MCF 10A (cell line): ENCODE measurements around the gene TTC16. TPM values are rescaled to one million over a fixed set of nuclear protein-coding genes. Genes with fewer than 3 reads are reported as not detected.
A peak's percentile ranks its signal among the peaks of the same experiment; 100 is the strongest.

Experiments used
- Bru-seq: library from RNA; stranded (reverse); fragments of 400-500 nt; gene quantifications from one replicate; lab custom pipeline; 2021; lab: Mats Ljungman, UMichigan
- BruChase-seq, 2 experiments: library from RNA; stranded (reverse); fragments of 400-500 nt; gene quantifications; one replicate each; lab custom pipeline; 2021; lab: Mats Ljungman, UMichigan
- BruUV-seq: library from RNA; stranded (reverse); fragments of 400-500 nt; replicated peaks from 2 replicates; lab custom pipeline; 2021; lab: Mats Ljungman, UMichigan
- CTCF ChIA-PET: fragments of 300-600 bp; sonication (Branson Sonifier 250); formaldehyde crosslinking; extraction: SDS; loops from one replicate; lab custom pipeline; 2021; ENCODE audit warnings: antibody characterized with exemption, inconsistent platforms; lab: Yijun Ruan, JAX
- POLR2A ChIA-PET: fragments of 300-600, 350-650 bp; sonication (Branson Sonifier 250); formaldehyde crosslinking; extraction: SDS; loops from one replicate; lab custom pipeline; 2020; ENCODE audit warnings: antibody characterized with exemption, inconsistent platforms; lab: Yijun Ruan, JAX
- DNase-seq: peaks from one replicate; pipeline ENCODE4 v3.0.0-alpha.2; 2018; ENCODE audit not compliant: unreplicated experiment
- H3K27ac Mint-ChIP-seq: one replicate; pipeline ENCODE4 v1.8.0; 2022; ENCODE audit warnings: mild to moderate bottlenecking, low read depth, mixed read lengths; ENCODE audit not compliant: unreplicated experiment
- H3K27me3 Mint-ChIP-seq: one replicate; pipeline ENCODE4 v1.8.0; 2022; ENCODE audit warnings: mixed read lengths; ENCODE audit not compliant: insufficient read depth, unreplicated experiment
- H3K36me3 Mint-ChIP-seq: one replicate; pipeline ENCODE4 v1.8.0; 2022; ENCODE audit warnings: mild to moderate bottlenecking, moderate library complexity, mixed read lengths; ENCODE audit not compliant: insufficient read depth, unreplicated experiment
- H3K4me1 Mint-ChIP-seq: one replicate; pipeline ENCODE4 v1.8.0; 2022; ENCODE audit warnings: mixed read lengths; ENCODE audit not compliant: insufficient read depth, unreplicated experiment
- H3K4me3 Mint-ChIP-seq: one replicate; pipeline ENCODE4 v1.8.0; 2022; ENCODE audit warnings: mild to moderate bottlenecking, moderate library complexity, mixed read lengths; ENCODE audit not compliant: unreplicated experiment
- H3K9me3 Mint-ChIP-seq: one replicate; pipeline ENCODE4 v1.8.0; 2022; ENCODE audit warnings: mixed read lengths; ENCODE audit not compliant: unreplicated experiment
- intact Hi-C: fragments of 100-400 bp; cut with micrococcal nuclease; formaldehyde crosslinking; loops from 2 replicates; pipeline ENCODE4 v1.14.1; 2022
- long read RNA-seq: library from polyadenylated mRNA; stranded (forward); transcript quantifications from one replicate; pipeline ENCODE4 v2.0.0, GENCODE V29; 2022
- total RNA-seq: library from RNA; stranded (reverse); gene quantifications from 2 replicates; pipeline ENCODE4 v1.2.3, GENCODE V29; 2022
- TF ChIP-seq, protein P1 (sequence below): fragments of 200-600 bp; IDR thresholded peaks from one replicate; pipeline ENCODE4 v1.8.0; 2022; ENCODE audit warnings: antibody characterized with exemption, mild to moderate bottlenecking; ENCODE audit not compliant: unreplicated experiment

TTC16 gene, protein sequence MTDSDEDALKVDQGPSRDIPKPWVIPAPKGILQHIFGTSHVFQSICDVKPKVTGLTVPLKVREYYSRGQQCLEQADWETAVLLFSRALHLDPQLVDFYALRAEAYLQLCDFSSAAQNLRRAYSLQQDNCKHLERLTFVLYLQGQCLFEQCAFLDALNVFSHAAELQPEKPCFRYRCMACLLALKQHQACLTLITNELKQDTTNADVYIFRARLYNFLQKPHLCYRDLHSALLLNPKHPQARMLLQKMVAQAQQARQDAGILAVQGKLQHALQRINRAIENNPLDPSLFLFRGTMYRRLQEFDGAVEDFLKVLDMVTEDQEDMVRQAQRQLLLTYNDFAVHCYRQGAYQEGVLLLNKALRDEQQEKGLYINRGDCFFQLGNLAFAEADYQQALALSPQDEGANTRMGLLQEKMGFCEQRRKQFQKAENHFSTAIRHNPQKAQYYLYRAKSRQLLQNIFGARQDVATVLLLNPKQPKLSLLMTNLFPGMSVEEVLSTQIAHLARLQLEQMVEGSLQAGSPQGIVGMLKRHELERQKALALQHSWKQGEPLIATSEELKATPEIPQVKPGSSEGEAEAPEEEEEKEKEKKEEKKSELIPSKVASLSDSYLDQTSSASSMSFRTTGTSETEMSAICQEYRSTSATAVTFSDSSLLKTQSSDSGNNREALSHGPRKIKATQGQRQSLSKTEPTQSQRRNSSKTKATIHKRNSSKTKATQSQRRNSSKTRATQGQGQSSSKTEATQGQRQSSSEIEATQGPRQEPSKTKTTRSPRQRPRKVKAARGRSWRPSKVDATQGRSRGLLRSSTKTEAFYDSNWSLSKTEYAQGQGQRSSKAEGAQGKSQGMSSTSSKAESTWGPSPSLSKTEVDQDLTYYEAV
- total RNA-seq (0.19 and 0.32 TPM in 2 replicates), Bru-seq, nascent RNA (percentile 16 among the genes with signal in this experiment), BruChase-seq, experiment 1, labeled RNA remaining after a 6-hour chase (percentile 13 among the genes with signal in this experiment), BruChase-seq, experiment 2, labeled RNA remaining after a 2-hour chase (percentile 14 among the genes with signal in this experiment)
- long read RNA-seq, partial matches to known transcripts, result 0 of 1 reads
- long read RNA-seq, other reads (novel, unspliced or antisense), result 1 of 1 reads

DNA sequence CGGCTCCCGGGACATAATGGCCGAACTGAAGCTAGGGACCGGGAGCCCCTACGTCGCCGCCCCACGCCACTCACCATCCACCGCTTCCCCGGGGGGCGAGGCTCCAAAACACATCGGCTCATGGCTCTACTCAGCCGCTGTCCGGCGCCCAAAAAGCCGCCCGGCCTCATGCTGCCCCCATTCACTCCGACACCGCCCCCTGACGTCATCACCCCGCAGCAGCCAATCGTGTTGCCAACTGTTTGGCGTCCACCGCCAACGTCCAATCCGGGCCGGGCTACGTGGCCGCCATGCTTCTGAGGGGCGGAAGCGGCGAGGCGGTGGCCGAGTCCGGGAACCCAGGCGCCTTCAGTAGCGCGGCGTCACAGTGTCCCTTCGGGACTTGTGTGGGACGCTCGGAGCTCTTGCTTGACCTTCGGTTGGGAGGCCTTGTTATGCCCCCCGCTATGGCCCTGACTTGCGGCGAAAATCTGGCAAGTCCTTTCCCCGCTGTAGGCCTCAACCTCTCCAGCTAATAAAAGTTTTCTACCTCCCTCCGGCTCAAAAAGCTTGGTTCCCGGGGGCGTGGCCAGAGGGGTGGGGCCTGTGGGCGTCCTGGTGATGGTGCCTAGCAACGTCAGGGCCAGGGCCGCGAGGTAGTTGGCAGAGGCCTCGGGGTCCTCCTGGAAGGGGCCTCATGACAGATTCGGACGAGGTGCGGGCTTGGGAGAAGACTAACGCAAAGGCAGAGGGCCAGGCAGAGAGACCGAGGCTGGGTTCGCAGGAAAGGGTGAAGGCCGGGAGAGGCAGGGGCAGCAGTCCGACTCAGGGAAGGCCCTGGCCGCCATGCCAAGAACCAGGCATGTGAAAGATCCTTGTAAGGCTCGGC is at the start of gene TTC16, which contains the start of gene PTRH1:
Gene TTC16 (plus strand): TSS at position 610 of the 868 bp plus-strand sequence. CDS start 67 bp downstream, at position 677.
Gene PTRH1 (minus strand): TSS at position 194 of the 868 bp plus-strand sequence. CDS start 24 bp downstream, at position 170.
- Mint-ChIP-seq H3K36me3 (no peaks in the 10 kb centered on the region), H3K27me3 (no peaks in the 10 kb centered on the region), H3K9me3 (no peaks in the 10 kb centered on the region), H3K4me1 (peaks cover 13% of the 10 kb centered on the region), H3K27ac (peak within 1 kb of the TSS; percentile 81), H3K4me3 (peak within 1 kb of the TSS; percentile 79)
- ChIA-PET POLR2A (interaction anchor here (0.6 to 2.9 kb wide), 21 partner anchors 9 to 565 kb away, joined by 3 to 14 read pairs (median 3); partner anchors contain the start of genes CDK9, CFAP157, FPGS and ST6GALNAC4), CTCF (interaction anchor here (0.6 to 1.7 kb wide), 6 partner anchors 19 to 206 kb away, joined by 3 to 10 read pairs (median 4); partner anchors contain the start of gene TOR2A)
- TF ChIP-seq, protein P1, sequence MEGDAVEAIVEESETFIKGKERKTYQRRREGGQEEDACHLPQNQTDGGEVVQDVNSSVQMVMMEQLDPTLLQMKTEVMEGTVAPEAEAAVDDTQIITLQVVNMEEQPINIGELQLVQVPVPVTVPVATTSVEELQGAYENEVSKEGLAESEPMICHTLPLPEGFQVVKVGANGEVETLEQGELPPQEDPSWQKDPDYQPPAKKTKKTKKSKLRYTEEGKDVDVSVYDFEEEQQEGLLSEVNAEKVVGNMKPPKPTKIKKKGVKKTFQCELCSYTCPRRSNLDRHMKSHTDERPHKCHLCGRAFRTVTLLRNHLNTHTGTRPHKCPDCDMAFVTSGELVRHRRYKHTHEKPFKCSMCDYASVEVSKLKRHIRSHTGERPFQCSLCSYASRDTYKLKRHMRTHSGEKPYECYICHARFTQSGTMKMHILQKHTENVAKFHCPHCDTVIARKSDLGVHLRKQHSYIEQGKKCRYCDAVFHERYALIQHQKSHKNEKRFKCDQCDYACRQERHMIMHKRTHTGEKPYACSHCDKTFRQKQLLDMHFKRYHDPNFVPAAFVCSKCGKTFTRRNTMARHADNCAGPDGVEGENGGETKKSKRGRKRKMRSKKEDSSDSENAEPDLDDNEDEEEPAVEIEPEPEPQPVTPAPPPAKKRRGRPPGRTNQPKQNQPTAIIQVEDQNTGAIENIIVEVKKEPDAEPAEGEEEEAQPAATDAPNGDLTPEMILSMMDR, result no peak
- peak; percentile 95 for DNase-seq
- intact Hi-C loops, result no loop called here
- no TSS peak for BruUV-seq

DNA sequence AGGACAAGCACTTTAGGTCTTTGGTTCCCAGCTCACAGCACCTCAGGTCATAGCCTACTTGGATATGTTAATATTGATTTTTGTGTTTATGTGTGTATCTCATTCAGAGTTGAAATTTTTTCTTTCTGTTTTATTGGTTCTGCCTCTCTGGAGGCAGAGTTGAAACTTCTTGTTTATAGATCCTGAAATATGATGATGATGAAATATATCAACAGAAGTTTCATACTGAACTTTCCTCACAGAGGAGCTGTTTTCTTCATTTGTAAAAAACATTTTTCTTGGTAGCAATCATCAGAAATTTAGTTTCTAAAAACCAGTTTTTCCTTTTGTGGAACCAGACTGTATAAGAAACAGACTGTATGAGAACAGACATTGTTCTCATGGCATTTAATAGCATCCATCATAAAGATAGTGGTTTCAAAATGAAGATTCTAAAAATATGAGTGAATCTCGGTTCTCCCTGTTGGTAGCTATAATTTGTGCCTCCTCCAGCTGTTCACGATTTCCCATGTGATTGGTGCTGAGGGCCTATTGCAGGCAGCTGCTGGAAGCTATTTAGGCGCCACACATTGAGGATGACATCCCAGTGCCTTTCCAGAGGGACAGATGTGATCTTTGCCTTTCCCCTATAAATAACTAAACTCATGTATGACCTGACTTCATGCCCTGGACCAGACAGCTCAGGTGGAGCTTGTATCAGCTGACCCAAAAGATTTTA is 48.6 kb upstream of the TTC16 start:
- no TSS peak for BruUV-seq
- no peaks in the 10 kb centered on the region for H3K4me1 Mint-ChIP-seq
- H3K4me3 Mint-ChIP-seq, result no peak overlapping the region
- H3K27ac Mint-ChIP-seq, result no peak overlapping the region
- CTCF ChIA-PET, result no interaction called here
- H3K36me3 Mint-ChIP-seq, result peaks cover 33% of the 10 kb centered on the region
- TF ChIP-seq, protein P1, result no peak
- no peaks in the 10 kb centered on the region for H3K27me3 Mint-ChIP-seq
- POLR2A ChIA-PET, result interaction anchor here (1.0 kb wide), 1 partner anchor 9 kb away, joined by 4 read pairs; no protein-coding TSS in a partner anchor
- no peaks in the 10 kb centered on the region for H3K9me3 Mint-ChIP-seq
- no peak for DNase-seq
- intact Hi-C loops, result no loop called here

DNA sequence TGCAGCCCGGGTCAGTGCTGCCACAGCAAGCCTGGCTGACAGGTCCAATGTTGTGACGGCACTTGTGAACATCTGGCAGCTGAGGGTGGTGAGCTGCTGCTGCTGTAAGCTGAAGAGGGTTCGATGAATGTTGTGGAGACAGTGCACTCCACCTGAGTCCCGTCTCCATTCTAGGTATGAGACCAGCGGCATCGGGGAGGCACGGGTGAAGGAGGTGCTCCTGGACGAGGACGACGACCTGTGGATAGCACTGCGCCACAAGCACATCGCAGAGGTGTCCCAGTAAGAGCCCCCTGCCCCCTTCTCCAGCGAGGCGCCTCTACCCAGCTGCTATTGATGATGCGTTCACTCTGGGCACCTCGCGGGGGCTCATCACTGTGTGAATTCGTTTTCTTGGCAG is 48.0 kb upstream of the TTC16 start:
- no peaks in the 10 kb centered on the region for H3K9me3 Mint-ChIP-seq
- no peak for DNase-seq
- no peak overlapping the region for H3K4me3 Mint-ChIP-seq
- TF ChIP-seq, protein P1, result no peak
- H3K4me1 Mint-ChIP-seq, result no peaks in the 10 kb centered on the region
- POLR2A ChIA-PET, result interaction anchor here (0.6 to 1.0 kb wide), 2 partner anchors 9 to 55 kb away, joined by 3 to 4 read pairs; no protein-coding TSS in a partner anchor
- no TSS peak for BruUV-seq
- H3K27me3 Mint-ChIP-seq, result no peaks in the 10 kb centered on the region
- peaks cover 37% of the 10 kb centered on the region for H3K36me3 Mint-ChIP-seq
- no peak overlapping the region for H3K27ac Mint-ChIP-seq
- intact Hi-C loops, result no loop called here
- CTCF ChIA-PET, result no interaction called here
